Tibial artery (tissue), 4 donors: ENCODE measurements around the gene ZNF654.
"Not testable (repeated sequence)": the region's sequence is repeated elsewhere in the genome, so short reads cannot be mapped to it uniquely, and the experiment has no call there.

ENCODE experiments used
- DNase-seq, 2 donors: peaks; one replicate each; pipeline ENCODE4 v3.0.0-alpha.2; 2019
- H3K27ac ChIP-seq, 2 donors: fragments of 200-600 bp; sonication (generic) in 1 of 2; 1 replicate in 1 of 2; 2 replicates in 1 of 2; pipeline ENCODE4 v1.5.1; 2018 to 2019; ENCODE audit warnings: mild to moderate bottlenecking in 1 of 2
- H3K27me3 ChIP-seq, 2 donors: fragments of 200-600 bp; sonication (generic) in 1 of 2; one replicate each; pipeline versions ENCODE4 v1.5.1 to v1.6.0; 2016 to 2019
- H3K36me3 ChIP-seq, 3 donors: fragments of 200-600 bp; sonication (generic) in 2 of 3; one replicate each; pipeline ENCODE4 v1.5.1; 2016 to 2019; ENCODE audit warnings: mild to moderate bottlenecking in 2 of 3
- H3K4me1 ChIP-seq, 4 donors: fragments of 200-600 bp; sonication (generic) in 2 of 4; 1 replicate in 3 of 4; 2 replicates in 1 of 4; pipeline ENCODE4 v1.5.1; 2016 to 2019
- H3K4me3 ChIP-seq, 2 donors: fragments of 200-600 bp; sonication (generic) in 1 of 2; 1 replicate in 1 of 2; 2 replicates in 1 of 2; pipeline ENCODE4 v1.5.1; 2018 to 2019; ENCODE audit warnings: mild to moderate bottlenecking in 2 of 2
- H3K9me3 ChIP-seq, 3 donors: fragments of 200-600 bp; sonication (generic) in 1 of 3; one replicate each; pipeline ENCODE4 v1.5.1; 2016 to 2019
- intact Hi-C: fragments of 100-400 bp; cut with DNase I; formaldehyde crosslinking; loops from one replicate; pipeline ENCODE4 v1.15.0; 2023; ENCODE audit warnings: low total_unique reads
- TF ChIP-seq, protein P1 (sequence below), 2 experiments: fragments of 200-600 bp in 1 of 2; fragments of 450-650 bp in 1 of 2; IDR thresholded peaks; one replicate each; pipeline ENCODE4 v1.5.1; 2017 to 2019; ENCODE audit warnings: antibody characterized with exemption in 2 of 2, mild to moderate bottlenecking in 1 of 2, moderate library complexity in 1 of 2

ZNF654 gene

DNA sequence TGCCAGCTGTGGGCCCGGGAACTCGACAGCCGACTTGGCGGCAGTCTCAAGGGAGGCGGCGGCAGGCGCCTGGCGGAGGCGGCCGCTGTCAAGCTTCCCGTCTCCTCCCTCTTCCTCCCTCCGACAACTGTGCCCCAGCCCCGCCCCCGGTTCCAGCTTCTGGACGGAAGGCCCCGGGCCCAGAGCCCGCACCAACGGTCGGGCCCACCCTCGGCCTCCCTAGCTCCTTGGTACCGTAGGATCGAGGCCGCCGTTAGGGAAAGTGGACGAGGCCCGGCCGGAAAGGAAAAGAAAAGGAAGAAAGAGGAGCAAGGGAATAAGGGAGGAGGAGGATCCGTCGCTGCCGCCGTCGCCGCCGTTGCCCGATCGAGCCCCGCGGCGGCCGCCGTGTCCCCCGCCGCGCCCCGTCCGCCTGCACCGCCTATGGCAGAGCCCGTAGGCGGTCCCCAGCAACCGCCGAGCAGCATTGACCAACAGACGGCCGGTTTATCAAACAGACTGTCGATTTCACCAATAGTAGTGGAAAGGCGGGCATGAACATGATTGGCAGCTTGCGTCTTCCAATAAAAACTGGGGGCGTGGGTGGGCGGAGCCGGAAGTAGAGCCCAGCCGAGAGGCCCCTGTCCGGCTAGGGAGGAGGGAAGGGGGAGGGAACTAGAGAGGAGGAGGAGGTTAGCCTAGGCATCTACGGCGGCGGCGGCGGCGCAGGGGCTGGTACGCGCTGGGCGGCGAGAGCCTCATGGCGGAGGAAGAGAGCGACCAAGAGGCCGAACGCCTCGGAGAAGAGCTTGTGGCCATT, at the start of gene ZNF654, which contains the start of gene CGGBP1:
TSS of gene ZNF654 (plus strand) at position 675 of the 799 bp plus-strand sequence. CDS start at position 740, 65 bp downstream.
TSS of gene CGGBP1 (minus strand) at position 425 of the 799 bp plus-strand sequence. CDS start 3,029 bp downstream, outside the sequence.
- peaks cover 15 to 22% (median 16%) of the 10 kb centered on the region in 3 donors for H3K36me3 ChIP-seq
- peak within 1 kb of the TSS; percentile 70 to 85 for H3K4me3 ChIP-seq
- peak within 1 kb of the TSS; percentile 87 to 98 for H3K27ac ChIP-seq
- peak; percentile 99 to 100 for DNase-seq
- peaks cover 0 to 42% (median 18%) of the 10 kb centered on the region in 4 donors for H3K4me1 ChIP-seq
- H3K9me3 ChIP-seq, result no peaks in the 10 kb centered on the region
- no peaks in the 10 kb centered on the region for H3K27me3 ChIP-seq
- TF ChIP-seq, protein P1, sequence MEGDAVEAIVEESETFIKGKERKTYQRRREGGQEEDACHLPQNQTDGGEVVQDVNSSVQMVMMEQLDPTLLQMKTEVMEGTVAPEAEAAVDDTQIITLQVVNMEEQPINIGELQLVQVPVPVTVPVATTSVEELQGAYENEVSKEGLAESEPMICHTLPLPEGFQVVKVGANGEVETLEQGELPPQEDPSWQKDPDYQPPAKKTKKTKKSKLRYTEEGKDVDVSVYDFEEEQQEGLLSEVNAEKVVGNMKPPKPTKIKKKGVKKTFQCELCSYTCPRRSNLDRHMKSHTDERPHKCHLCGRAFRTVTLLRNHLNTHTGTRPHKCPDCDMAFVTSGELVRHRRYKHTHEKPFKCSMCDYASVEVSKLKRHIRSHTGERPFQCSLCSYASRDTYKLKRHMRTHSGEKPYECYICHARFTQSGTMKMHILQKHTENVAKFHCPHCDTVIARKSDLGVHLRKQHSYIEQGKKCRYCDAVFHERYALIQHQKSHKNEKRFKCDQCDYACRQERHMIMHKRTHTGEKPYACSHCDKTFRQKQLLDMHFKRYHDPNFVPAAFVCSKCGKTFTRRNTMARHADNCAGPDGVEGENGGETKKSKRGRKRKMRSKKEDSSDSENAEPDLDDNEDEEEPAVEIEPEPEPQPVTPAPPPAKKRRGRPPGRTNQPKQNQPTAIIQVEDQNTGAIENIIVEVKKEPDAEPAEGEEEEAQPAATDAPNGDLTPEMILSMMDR (IDR thresholded peaks at IDR 0.05), result peak in 1 of 2 experiments; percentile 22
- intact Hi-C loops, result loop anchor here (5.0 kb wide), 1 partner anchor 89 kb away; the partner anchor contains the start of gene C3orf38

GRCh38 chr3:88010810-88011209, 48.2 kb upstream of the ZNF654 start:
- Histone ChIP-seq H3K4me1 (no peaks in the 10 kb centered on the region), H3K4me3 (no peak overlapping the region), H3K27ac (no peak overlapping the region), H3K9me3 (no peaks in the 10 kb centered on the region), H3K27me3 (no peaks in the 10 kb centered on the region), H3K36me3 (no peaks in the 10 kb centered on the region)
- TF ChIP-seq, protein P1 (IDR thresholded peaks at IDR 0.05), result no peak
- no peak for DNase-seq
- intact Hi-C loops, result no loop called here

DNA sequence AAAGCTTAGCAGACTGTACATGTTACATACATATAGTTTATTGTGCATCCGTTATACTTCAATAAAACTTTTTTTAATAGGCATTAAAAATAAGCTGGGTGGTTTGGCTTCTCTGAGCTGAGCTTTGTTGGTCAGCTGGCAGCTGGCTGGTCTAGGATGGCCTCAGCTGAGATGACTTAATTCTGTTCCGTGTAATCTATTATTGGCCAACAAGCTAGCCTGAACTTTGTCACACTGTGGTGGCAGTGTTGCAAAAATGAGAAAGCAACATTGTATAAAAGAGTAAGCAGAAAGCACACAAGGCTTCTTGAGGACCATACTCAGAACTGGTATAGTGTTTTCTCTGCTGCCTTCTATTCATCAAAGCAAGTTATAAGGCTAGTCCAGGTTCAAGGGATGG, 45.5 kb upstream of the ZNF654 start:
- DNase-seq, result no peak
- H3K9me3 ChIP-seq, result no peaks in the 10 kb centered on the region
- no peak overlapping the region for H3K27ac ChIP-seq
- H3K4me1 ChIP-seq, result no peaks in the 10 kb centered on the region
- TF ChIP-seq, protein P1 (IDR thresholded peaks at IDR 0.05), result no peak
- no peaks in the 10 kb centered on the region for H3K27me3 ChIP-seq
- intact Hi-C loops, result no loop called here
- no peaks in the 10 kb centered on the region for H3K36me3 ChIP-seq
- no peak overlapping the region for H3K4me3 ChIP-seq

DNA sequence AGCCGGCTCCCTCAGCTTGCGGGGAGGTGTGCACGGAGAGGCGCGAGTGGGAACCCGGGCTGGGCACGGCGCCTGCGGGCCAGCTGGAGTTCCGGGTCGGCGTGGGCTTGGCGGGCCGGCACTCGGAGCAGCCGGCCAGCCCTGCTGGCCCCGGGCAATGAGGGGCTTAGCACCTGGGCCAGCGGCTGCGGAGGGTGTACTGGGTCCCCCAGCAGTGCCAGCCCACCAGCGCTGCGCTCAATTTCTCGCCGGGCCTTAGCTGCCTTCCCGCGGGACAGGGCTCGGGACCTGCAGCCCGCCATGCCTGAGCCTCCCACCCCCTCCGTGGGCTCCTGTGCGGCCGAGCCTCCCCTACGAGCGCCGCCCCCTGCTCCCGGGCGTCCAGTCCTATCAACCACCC, 43.4 kb upstream of the ZNF654 start:
- H3K36me3 ChIP-seq, H3K4me1 ChIP-seq, H3K27ac ChIP-seq, intact Hi-C loops, H3K27me3 ChIP-seq, DNase-seq, H3K9me3 ChIP-seq, H3K4me3 ChIP-seq: not testable (repeated sequence)

DNA sequence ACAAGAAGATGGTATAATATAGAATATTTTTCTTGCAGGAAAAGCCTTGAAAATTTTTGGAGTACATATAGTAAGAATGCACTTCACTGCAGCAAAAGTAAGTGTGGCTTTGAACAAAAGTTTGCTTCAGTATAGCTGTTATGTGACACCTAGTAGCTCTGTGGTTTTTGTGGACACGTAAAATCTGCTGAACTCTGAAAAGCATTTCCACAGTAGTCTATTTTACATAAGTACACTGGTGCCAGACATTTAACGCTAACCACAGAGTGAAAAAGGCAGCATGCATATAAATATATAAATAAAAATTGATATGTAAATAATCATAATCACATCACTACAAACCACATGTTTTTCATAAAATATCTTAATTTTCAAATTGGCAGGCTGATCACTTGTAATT, 40.0 kb upstream of the ZNF654 start:
- no peaks in the 10 kb centered on the region for H3K4me1 ChIP-seq
- no peak for DNase-seq
- intact Hi-C loops, result no loop called here
- H3K4me3 ChIP-seq, result no peak overlapping the region
- H3K27ac ChIP-seq, result no peak overlapping the region
- H3K36me3 ChIP-seq, result no peaks in the 10 kb centered on the region
- TF ChIP-seq, protein P1 (IDR thresholded peaks at IDR 0.05), result no peak
- H3K27me3 ChIP-seq, result no peaks in the 10 kb centered on the region
- no peaks in the 10 kb centered on the region for H3K9me3 ChIP-seq

- Histone ChIP-seq H3K4me3 (no peak overlapping the region), H3K9me3 (peaks cover 0 to 20% (median 6%) of the 10 kb centered on the region in 3 donors), H3K4me1 (no peaks in the 10 kb centered on the region), H3K27me3 (no peaks in the 10 kb centered on the region), H3K36me3 (no peaks in the 10 kb centered on the region), H3K27ac (no peak overlapping the region)
- no peak for DNase-seq
- intact Hi-C loops, result no loop called here
- TF ChIP-seq, protein P1 (IDR thresholded peaks at IDR 0.05), result no peak
Observed at GRCh38 chr3:88025001-88025552, 34.0 kb upstream of the ZNF654 start.
